ENCODE measurements around the gene CENPP. TPM values are rescaled to one million over a fixed set of nuclear protein-coding genes. Genes with fewer than 3 reads are reported as not detected.

CENPP gene
- total RNA-seq, 1 experiment from 2014 or later = 14.3 TPM

DNA sequence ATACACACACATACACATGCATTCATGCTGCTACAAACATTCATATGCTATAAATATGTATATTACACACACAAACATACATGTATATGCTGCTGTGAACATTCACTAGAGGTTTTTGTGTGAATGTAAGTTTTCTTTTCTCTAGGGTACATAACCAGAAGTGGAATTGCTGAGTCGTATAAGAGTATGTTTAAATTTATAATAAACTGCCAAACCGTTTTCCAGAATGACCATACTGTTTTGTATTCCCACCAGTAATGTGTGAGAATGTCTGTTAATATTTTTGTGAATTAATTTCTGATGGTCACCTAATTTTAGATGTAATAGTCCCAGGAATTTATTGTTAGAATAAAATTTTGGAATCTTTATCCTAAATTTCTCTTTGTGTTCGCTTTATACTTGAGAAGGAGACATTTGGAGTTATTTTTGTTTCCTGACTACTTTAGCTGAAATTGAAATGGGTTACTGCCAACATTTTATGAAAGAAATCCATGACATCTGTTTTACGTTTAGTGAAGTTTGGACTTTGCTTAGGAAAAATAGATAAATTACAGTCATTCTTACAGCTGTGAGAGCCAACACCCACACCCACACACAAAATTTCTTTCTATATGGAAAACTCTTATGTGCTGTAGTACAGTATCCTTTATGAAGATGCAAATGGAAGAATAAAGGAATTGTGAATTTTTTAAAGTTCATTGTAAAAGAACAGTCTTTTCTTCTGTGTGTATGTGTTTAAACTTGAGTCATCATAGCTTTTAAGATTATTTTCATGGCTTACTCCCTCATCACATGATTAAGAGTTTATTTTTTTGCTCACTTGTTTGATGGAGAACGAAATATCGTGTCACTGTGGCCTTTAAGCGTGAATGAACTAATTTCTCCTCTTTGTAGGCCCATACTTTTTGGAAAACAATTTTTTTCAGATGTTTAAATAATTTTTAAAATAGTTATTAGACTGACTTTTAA lies 24.3 kb downstream of the CENPP start (continued):
- TF ChIP-seq, protein P1, sequence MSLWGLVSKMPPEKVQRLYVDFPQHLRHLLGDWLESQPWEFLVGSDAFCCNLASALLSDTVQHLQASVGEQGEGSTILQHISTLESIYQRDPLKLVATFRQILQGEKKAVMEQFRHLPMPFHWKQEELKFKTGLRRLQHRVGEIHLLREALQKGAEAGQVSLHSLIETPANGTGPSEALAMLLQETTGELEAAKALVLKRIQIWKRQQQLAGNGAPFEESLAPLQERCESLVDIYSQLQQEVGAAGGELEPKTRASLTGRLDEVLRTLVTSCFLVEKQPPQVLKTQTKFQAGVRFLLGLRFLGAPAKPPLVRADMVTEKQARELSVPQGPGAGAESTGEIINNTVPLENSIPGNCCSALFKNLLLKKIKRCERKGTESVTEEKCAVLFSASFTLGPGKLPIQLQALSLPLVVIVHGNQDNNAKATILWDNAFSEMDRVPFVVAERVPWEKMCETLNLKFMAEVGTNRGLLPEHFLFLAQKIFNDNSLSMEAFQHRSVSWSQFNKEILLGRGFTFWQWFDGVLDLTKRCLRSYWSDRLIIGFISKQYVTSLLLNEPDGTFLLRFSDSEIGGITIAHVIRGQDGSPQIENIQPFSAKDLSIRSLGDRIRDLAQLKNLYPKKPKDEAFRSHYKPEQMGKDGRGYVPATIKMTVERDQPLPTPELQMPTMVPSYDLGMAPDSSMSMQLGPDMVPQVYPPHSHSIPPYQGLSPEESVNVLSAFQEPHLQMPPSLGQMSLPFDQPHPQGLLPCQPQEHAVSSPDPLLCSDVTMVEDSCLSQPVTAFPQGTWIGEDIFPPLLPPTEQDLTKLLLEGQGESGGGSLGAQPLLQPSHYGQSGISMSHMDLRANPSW (CRISPR knock-in tag; conservative IDR thresholded peaks at IDR 0.05; ENCODE audit: low read depth) = no peak
- TF ChIP-seq, protein P2, sequence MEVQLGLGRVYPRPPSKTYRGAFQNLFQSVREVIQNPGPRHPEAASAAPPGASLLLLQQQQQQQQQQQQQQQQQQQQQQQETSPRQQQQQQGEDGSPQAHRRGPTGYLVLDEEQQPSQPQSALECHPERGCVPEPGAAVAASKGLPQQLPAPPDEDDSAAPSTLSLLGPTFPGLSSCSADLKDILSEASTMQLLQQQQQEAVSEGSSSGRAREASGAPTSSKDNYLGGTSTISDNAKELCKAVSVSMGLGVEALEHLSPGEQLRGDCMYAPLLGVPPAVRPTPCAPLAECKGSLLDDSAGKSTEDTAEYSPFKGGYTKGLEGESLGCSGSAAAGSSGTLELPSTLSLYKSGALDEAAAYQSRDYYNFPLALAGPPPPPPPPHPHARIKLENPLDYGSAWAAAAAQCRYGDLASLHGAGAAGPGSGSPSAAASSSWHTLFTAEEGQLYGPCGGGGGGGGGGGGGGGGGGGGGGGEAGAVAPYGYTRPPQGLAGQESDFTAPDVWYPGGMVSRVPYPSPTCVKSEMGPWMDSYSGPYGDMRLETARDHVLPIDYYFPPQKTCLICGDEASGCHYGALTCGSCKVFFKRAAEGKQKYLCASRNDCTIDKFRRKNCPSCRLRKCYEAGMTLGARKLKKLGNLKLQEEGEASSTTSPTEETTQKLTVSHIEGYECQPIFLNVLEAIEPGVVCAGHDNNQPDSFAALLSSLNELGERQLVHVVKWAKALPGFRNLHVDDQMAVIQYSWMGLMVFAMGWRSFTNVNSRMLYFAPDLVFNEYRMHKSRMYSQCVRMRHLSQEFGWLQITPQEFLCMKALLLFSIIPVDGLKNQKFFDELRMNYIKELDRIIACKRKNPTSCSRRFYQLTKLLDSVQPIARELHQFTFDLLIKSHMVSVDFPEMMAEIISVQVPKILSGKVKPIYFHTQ (CRISPR knock-in tag; IDR thresholded peaks at IDR 0.05) = no peak
- TF ChIP-seq ZNF396 (CRISPR knock-in tag; IDR thresholded peaks at IDR 0.05; ENCODE audit: borderline replicate concordance) = no peak

DNA sequence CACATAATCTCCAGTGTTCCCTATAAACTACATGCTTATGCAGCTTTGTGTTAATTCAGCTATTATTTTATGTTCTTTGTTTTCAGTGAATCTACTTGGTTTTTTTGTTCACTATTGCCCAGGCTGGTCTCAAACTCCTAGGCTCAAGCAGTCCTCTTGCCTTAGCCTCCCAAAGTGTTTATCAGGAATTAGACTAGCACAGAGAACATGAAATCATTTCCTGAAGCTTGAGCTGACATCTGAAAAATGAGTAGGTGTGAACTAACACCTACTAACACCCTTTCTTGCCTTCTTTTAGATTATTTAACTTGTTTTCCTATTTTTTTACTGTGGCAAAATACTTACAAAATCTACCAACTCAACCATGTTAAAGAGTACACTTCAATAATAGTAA lies 25.0 kb downstream of the CENPP start:
- no peak overlapping the region for H3K4me3 Mint-ChIP-seq
- H3K4me1 Mint-ChIP-seq = no peaks in the 10 kb centered on the region
- ChIA-PET POLR2A (interaction anchor here (0.7 kb wide), 1 partner anchor 136 kb away, joined by 6 read pairs; no protein-coding TSS in a partner anchor), CTCF (no interaction called here)
- no peak overlapping the region for H3K27ac Mint-ChIP-seq
- no peak for ATAC-seq
- DNase-seq (ENCODE audit: low spot score) = no peak
- H3K9me3 Mint-ChIP-seq = peaks cover 31% of the 10 kb centered on the region
- H3K36me3 Mint-ChIP-seq = peaks cover 42% of the 10 kb centered on the region
- H3K27me3 Mint-ChIP-seq (ENCODE audit: low read depth) = no peaks in the 10 kb centered on the region
- TF ChIP-seq FOXK1 (CRISPR knock-in tag; IDR thresholded peaks at IDR 0.05) = no peak

DNA sequence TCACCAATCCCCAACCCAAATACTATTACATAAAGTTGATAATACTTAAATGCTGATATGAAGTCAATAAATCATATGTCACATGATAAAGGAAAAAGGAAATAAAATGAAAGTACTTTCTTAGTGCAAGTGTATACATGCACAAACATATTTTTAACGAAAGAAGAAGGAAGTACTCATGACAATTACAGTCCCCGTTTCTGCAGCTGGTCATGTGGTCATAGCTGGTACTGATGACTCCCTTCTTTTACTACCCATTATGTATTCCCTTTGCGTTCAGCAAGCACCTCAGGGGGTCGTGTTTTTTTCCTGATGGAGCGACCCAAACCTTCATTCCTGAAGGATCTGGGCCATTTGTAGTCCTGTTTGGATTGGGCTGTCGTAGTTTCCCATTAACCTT lies 27.3 kb downstream of the CENPP start:
- Mint-ChIP-seq H3K9me3 (peaks cover 48% of the 10 kb centered on the region), H3K36me3 (peaks cover 61% of the 10 kb centered on the region), H3K27ac (no peak overlapping the region), H3K4me1 (no peaks in the 10 kb centered on the region), H3K27me3 (ENCODE audit: low read depth) (no peaks in the 10 kb centered on the region), H3K4me3 (no peak overlapping the region)
- ATAC-seq (no peak), DNase-seq (ENCODE audit: low spot score) (no peak)
- TF ChIP-seq, protein P3, sequence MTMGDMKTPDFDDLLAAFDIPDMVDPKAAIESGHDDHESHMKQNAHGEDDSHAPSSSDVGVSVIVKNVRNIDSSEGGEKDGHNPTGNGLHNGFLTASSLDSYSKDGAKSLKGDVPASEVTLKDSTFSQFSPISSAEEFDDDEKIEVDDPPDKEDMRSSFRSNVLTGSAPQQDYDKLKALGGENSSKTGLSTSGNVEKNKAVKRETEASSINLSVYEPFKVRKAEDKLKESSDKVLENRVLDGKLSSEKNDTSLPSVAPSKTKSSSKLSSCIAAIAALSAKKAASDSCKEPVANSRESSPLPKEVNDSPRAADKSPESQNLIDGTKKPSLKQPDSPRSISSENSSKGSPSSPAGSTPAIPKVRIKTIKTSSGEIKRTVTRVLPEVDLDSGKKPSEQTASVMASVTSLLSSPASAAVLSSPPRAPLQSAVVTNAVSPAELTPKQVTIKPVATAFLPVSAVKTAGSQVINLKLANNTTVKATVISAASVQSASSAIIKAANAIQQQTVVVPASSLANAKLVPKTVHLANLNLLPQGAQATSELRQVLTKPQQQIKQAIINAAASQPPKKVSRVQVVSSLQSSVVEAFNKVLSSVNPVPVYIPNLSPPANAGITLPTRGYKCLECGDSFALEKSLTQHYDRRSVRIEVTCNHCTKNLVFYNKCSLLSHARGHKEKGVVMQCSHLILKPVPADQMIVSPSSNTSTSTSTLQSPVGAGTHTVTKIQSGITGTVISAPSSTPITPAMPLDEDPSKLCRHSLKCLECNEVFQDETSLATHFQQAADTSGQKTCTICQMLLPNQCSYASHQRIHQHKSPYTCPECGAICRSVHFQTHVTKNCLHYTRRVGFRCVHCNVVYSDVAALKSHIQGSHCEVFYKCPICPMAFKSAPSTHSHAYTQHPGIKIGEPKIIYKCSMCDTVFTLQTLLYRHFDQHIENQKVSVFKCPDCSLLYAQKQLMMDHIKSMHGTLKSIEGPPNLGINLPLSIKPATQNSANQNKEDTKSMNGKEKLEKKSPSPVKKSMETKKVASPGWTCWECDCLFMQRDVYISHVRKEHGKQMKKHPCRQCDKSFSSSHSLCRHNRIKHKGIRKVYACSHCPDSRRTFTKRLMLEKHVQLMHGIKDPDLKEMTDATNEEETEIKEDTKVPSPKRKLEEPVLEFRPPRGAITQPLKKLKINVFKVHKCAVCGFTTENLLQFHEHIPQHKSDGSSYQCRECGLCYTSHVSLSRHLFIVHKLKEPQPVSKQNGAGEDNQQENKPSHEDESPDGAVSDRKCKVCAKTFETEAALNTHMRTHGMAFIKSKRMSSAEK (CRISPR knock-in tag; IDR thresholded peaks at IDR 0.05; ENCODE audit: borderline replicate concordance) = no peak
- no peak for TF ChIP-seq FOXJ3 (CRISPR knock-in tag; IDR thresholded peaks at IDR 0.05; ENCODE audit: borderline replicate concordance)
- TF ChIP-seq ATF1 (CRISPR knock-in tag; IDR thresholded peaks at IDR 0.05) = no peak
- TF ChIP-seq SMAD4 (CRISPR knock-in tag; IDR thresholded peaks at IDR 0.05) = no peak
- TF ChIP-seq CREB1 (CRISPR knock-in tag; IDR thresholded peaks at IDR 0.05) = no peak
- TF ChIP-seq, protein P4, sequence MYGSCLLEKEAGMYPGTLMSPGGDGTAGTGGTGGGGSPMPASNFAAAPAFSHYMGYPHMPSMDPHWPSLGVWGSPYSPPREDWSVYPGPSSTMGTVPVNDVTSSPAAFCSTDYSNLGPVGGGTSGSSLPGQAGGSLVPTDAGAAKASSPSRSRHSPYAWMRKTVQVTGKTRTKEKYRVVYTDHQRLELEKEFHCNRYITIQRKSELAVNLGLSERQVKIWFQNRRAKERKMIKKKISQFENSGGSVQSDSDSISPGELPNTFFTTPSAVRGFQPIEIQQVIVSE (CRISPR knock-in tag; IDR thresholded peaks at IDR 0.05; ENCODE audit: borderline replicate concordance) = no peak
- no peak for TF ChIP-seq ZNF671 (CRISPR knock-in tag; IDR thresholded peaks at IDR 0.05)
- no peak for TF ChIP-seq TCF7 (CRISPR knock-in tag; IDR thresholded peaks at IDR 0.05; ENCODE audit: low read depth)
- TF ChIP-seq SMAD3 (CRISPR knock-in tag; IDR thresholded peaks at IDR 0.05; ENCODE audit: borderline replicate concordance) = no peak
- TF ChIP-seq ETV6 (CRISPR knock-in tag; IDR thresholded peaks at IDR 0.05) = no peak
- no peak for TF ChIP-seq NR1H2 (CRISPR knock-in tag; IDR thresholded peaks at IDR 0.05)
- TF ChIP-seq, protein P5, sequence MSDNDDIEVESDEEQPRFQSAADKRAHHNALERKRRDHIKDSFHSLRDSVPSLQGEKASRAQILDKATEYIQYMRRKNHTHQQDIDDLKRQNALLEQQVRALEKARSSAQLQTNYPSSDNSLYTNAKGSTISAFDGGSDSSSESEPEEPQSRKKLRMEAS (CRISPR knock-in tag; IDR thresholded peaks at IDR 0.05) = no peak
- TF ChIP-seq, protein P2 (CRISPR knock-in tag; IDR thresholded peaks at IDR 0.05) = no peak
- ChIA-PET CTCF (no interaction called here), POLR2A (no interaction called here)
